Measurements from ENCODE around the gene NSL1. TPM values are rescaled to one million over a fixed set of nuclear protein-coding genes. Genes with fewer than 3 reads are reported as not detected.

The NSL1 gene
- polyA plus RNA-seq, 1 experiment: 16.4 TPM

DNA sequence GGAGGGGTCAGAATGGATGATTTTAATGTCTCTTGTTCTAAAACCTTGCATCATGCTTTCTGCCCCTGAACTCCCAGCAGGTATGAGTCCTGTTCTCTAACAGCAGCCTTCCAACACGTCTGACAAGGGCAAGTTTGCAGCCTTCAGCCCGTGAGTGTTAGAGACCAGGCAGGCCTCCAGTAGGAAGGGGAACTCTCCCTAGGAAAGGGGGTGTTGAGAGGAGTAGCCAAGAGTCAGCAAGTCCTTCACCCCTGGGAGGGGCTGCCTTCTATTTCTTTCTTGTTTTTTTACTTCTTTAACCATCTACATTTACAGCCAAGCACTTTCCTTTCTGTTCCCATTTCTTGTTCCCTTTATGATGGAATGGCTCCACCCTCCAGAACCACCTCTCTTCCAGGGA, 106.1 kb downstream of the NSL1 start:
- no peak overlapping the region for H3K4me3 ChIP-seq (ENCODE audit: low read depth, low read length)
- no peaks in the 10 kb centered on the region for H3K36me3 ChIP-seq (ENCODE audit: control insufficient read depth, insufficient read depth, low read length)
- no peak for DNase-seq (ENCODE audit: low read depth)
- CTCF ChIA-PET: interaction anchor here (0.8 kb wide), 1 partner anchor 66 kb away, joined by 3 read pairs; no protein-coding TSS in a partner anchor
- POLR2A ChIA-PET: no interaction called here
- H3K27me3 ChIP-seq (ENCODE audit: control insufficient read depth, insufficient read depth, low read length): no peaks in the 10 kb centered on the region
- TF ChIP-seq, protein P1, sequence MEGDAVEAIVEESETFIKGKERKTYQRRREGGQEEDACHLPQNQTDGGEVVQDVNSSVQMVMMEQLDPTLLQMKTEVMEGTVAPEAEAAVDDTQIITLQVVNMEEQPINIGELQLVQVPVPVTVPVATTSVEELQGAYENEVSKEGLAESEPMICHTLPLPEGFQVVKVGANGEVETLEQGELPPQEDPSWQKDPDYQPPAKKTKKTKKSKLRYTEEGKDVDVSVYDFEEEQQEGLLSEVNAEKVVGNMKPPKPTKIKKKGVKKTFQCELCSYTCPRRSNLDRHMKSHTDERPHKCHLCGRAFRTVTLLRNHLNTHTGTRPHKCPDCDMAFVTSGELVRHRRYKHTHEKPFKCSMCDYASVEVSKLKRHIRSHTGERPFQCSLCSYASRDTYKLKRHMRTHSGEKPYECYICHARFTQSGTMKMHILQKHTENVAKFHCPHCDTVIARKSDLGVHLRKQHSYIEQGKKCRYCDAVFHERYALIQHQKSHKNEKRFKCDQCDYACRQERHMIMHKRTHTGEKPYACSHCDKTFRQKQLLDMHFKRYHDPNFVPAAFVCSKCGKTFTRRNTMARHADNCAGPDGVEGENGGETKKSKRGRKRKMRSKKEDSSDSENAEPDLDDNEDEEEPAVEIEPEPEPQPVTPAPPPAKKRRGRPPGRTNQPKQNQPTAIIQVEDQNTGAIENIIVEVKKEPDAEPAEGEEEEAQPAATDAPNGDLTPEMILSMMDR (IDR thresholded peaks at IDR 0.05; ENCODE audit: insufficient read depth, low read depth, low read length): no peak

DNA sequence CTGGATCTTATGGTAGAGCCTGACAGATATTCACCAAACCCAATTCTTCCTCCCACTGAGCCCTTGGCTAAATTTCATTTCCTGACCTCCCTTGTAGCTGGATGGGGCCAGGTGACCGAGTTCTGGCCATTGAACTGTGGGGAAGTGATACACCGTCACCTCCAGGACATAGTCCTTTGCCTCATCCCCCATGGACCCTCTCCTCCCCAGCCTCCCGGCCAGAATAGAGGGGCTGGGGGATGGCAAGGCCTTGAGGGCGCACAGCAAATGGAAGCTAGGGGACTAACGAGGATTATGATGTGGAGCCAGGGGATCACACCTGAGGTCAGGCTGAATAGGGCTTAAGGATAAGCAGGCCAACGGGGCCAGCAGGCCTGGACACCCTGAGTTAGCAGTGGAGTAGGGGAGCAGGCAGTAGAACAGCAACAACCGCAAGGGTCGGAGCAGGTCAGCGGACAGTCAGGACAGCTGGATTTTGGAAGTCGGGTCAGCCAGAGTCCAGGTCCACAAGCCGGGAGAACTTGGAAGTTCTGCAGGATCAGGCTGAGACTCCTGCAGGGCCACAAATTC, 107.0 kb downstream of the NSL1 start:
- Histone ChIP-seq H3K4me3 (ENCODE audit: low read depth, low read length) (no peak overlapping the region), H3K27me3 (ENCODE audit: control insufficient read depth, insufficient read depth, low read length) (no peaks in the 10 kb centered on the region), H3K36me3 (ENCODE audit: control insufficient read depth, insufficient read depth, low read length) (no peaks in the 10 kb centered on the region)
- TF ChIP-seq, protein P1 (IDR thresholded peaks at IDR 0.05; ENCODE audit: insufficient read depth, low read depth, low read length): no peak
- DNase-seq (ENCODE audit: low read depth): no peak
- ChIA-PET CTCF (no interaction called here), POLR2A (no interaction called here)

DNA sequence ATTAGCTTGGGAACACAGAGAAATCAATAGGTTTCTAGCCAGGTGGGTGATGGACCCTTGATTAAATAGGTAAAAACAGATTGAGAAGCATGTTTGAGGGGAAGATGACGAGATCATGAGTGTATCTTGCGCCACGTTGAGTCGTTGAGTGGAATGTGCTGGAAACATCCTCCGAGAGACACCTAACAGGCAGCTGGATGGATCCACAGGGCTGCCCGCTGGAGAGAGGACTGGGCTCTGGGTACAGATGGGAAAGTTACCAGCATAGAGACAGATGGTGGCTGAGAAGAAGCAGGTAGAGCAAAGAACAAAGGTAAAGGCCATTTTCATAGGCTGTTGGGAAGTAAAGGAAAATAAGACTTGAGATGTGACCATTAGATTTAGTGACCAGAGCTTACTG, 107.5 kb downstream of the NSL1 start:
- DNase-seq (ENCODE audit: low read depth): no peak
- Histone ChIP-seq H3K27me3 (ENCODE audit: control insufficient read depth, insufficient read depth, low read length) (no peaks in the 10 kb centered on the region), H3K36me3 (ENCODE audit: control insufficient read depth, insufficient read depth, low read length) (no peaks in the 10 kb centered on the region), H3K4me3 (ENCODE audit: low read depth, low read length) (no peak overlapping the region)
- ChIA-PET CTCF (no interaction called here), POLR2A (no interaction called here)
- TF ChIP-seq, protein P1 (IDR thresholded peaks at IDR 0.05; ENCODE audit: insufficient read depth, low read depth, low read length): no peak

DNA sequence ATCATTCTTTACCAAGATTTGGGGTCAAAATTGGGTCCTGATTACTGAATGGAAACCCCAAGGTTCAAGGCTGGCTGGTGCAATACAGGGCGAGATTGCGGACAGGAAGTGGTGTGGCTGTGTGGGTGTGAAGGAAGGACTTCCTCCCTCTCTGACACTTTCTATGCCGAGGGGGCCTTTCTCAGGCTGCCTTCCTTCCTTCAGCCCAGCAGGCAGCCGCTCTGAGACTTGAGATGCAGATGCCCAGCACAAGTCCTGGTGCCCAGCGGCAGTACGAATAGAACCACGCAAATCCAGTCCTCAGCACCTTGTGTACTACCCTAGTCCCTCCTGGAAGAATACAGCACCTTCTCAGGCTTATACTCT, 108.2 kb downstream of the NSL1 start:
- H3K36me3 ChIP-seq (ENCODE audit: control insufficient read depth, insufficient read depth, low read length): no peaks in the 10 kb centered on the region
- ChIA-PET CTCF (no interaction called here), POLR2A (no interaction called here)
- TF ChIP-seq, protein P1 (IDR thresholded peaks at IDR 0.05; ENCODE audit: insufficient read depth, low read depth, low read length): no peak
- no peak for DNase-seq (ENCODE audit: low read depth)
- H3K27me3 ChIP-seq (ENCODE audit: control insufficient read depth, insufficient read depth, low read length): no peaks in the 10 kb centered on the region
- H3K4me3 ChIP-seq (ENCODE audit: low read depth, low read length): no peak overlapping the region

DNA sequence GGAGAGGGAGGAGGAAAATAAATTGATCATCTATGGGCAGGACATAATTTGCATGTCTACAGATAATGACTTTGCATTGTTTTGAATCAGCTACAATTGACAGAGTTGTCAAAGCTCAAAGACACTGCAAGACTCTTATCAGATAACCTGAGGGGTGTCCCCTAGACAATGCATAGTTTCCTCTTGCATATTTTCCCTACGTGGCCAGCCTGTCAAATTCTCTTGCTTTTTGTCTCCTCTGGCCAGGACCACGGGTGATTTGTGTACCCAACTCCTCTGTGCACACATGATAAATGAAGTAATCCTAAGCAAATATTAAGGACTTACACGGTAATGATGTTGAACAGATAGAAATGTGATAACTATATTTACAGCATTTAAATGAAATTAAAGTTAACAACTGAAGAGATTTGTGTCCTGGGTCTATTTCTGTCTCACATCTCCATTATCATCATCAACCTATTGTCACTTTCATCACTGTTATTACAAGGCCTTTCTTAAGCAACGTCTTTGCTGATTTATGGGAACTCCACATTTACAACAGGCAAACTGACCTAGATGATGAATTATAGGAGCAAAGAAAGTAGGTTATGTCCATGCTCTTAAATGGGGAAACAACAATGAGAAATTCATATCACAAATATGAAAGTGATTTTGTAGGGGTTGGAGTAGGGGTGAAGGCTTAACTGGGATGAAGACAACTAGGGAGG, 110.7 kb downstream of the NSL1 start:
- no peak overlapping the region for H3K4me3 ChIP-seq (ENCODE audit: low read depth, low read length)
- TF ChIP-seq, protein P1 (IDR thresholded peaks at IDR 0.05; ENCODE audit: insufficient read depth, low read depth, low read length): no peak
- POLR2A ChIA-PET: no interaction called here
- no peak for DNase-seq (ENCODE audit: low read depth)
- CTCF ChIA-PET: interaction anchor here (1.4 kb wide), 1 partner anchor 16 kb away, joined by 3 read pairs; no protein-coding TSS in a partner anchor
- H3K36me3 ChIP-seq (ENCODE audit: control insufficient read depth, insufficient read depth, low read length): no peaks in the 10 kb centered on the region
- no peaks in the 10 kb centered on the region for H3K27me3 ChIP-seq (ENCODE audit: control insufficient read depth, insufficient read depth, low read length)
